HG03108 (cell line): ENCODE data around the gene NPFF.

Source experiments
- ATAC-seq: cut with Tn5 transposase; IDR thresholded peaks from one replicate; pipeline ENCODE4 v1.9.1; 2021; ENCODE audit warnings: moderate library complexity; ENCODE audit not compliant: unreplicated experiment

The NPFF gene

DNA sequence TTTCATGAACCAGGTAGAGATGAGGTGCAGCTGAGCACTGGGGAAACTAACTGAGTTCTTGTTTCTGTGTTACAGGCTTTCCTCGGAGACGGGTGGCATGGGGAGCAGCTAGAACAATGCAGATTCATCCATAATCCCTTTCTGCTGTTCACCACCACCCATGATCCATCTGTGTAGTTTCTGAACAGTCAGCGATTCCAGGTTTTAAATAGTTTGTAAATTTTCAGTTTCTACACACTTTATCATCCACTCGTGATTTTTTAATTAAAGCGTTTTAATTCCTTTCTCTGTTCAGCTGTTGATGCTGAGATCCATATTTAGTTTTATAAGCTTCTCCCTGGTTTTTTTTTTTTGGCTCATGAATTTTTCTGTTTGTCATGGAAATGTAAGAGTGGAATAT lies 28.0 kb downstream of the NPFF start:
- no peak for ATAC-seq

DNA sequence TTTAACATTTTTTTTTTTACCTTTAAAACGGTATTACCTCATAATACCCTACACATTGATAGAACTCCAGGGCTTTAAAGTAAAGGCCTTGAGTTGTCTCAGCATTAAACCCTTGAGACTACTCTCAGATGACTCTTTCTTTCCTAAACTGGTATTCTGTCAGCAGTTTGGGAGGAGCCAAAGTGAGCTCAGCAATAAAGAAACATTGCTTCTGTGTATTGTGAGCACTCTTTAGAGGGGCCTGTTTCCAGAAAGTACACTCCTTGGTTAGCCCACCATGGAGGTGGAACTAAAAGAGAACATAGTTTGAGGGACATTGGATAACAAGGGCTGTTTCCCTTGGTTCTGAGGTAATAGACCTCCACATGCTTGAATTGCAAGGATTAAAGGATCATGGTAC lies 28.4 kb downstream of the NPFF start:
- ATAC-seq: no peak

GRCh38 chr12:53476769-53477209 lies 30.5 kb downstream of the NPFF start:
- no peak for ATAC-seq

DNA sequence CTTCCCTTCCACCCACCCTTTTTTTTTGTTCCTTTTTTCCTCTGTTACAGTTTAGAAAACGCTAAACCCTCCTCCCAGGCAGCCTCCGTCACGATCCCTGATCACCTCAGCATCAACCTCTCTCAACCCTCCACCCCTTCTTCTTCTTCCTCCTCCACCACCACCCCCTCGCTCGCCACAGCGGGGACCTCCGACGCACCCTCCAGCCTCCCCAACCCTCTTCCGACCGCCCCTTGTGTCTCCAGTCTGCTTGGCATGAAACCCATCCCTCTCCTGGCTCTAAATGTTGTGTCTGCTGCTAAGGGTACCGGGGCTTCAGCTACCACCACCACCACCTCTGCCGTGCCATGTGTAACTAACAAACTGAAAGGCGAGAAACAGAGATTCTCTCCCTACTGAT lies 32.5 kb downstream of the NPFF start:
- no peak for ATAC-seq

- no peak for ATAC-seq
Observed at GRCh38 chr12:53474077-53474476, 33.2 kb downstream of the NPFF start.

GRCh38 chr12:53472056-53472582 lies 35.2 kb downstream of the NPFF start:
- no peak for ATAC-seq

GRCh38 chr12:53468282-53468681 lies 39.0 kb downstream of the NPFF start:
- no peak for ATAC-seq

GRCh38 chr12:53467880-53468279 lies 39.4 kb downstream of the NPFF start:
- no peak for ATAC-seq

DNA sequence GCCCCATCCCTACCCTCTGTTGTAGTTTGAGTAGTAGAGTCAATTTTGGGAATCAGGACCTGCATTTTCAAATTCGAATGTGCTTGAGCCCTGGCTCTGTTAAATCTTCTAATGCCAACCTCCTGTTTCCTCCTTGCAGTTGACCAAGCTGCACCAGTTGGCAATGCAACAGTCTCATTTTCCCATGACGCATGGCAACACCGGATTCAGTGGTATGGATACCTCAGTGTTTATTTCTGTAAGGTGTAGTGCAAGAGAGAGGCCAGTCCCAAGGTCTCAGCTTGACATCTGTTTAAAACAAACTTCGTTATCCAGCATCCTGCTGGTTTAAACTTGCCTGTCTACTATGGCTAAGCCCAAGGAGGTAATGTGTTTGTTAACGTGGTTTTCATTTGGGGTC lies 40.2 kb downstream of the NPFF start:
- no peak for ATAC-seq

DNA sequence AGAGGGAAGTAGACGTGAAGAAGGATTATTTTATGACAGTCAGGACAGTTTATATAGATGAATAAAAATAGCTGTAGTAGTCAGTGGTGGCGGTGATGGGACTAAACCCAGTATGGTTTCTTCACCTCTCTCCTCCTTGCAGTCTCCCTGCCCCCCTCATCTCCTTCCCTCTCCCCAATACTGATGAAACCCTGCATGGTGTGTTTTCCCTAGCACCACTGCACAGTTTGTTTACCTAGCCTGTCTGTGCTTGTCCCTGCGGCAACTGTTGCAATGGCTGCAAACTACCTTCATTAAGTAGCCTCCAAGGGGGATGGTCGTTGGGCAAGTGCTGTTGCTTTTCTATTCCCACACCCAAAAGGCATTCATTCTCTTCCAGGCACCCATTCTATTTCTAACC lies 40.6 kb downstream of the NPFF start:
- no peak for ATAC-seq

GRCh38 chr12:53465679-53466078 lies 41.6 kb downstream of the NPFF start:
- no peak for ATAC-seq

GRCh38 chr12:53464685-53465418 lies 42.4 kb downstream of the NPFF start:
- no peak for ATAC-seq

- no peak for ATAC-seq
Observed at GRCh38 chr12:53463802-53464560, 43.3 kb downstream of the NPFF start.

DNA sequence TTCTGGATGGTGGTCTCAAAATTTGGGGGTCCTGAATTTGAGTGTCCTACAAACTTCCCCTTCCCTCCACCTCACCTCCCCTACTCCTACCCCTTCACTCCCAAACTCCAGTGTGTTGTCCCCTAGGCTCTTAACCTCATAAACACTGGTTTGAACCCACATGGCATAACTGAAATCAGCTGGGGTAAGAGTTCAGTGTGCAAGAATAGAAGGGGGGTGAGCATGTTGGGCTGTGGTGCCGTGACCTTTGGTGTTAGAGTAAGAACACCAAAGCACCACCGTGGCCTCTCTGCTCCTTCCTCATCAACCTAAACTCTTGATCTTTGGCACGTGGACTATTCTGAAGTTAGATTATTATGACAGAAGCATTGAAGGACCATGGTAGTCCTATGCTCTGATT lies 44.3 kb downstream of the NPFF start:
- ATAC-seq: no peak

- no peak for ATAC-seq
Observed at GRCh38 chr12:53461591-53461990, 45.7 kb downstream of the NPFF start.

GRCh38 chr12:53461059-53461458 lies 46.2 kb downstream of the NPFF start:
- ATAC-seq: no peak

GRCh38 chr12:53459097-53459496 lies 48.2 kb downstream of the NPFF start:
- no peak for ATAC-seq
